ENCODE measurements around the gene FXYD5.

The FXYD5 gene

GRCh38 chr19:35132254-35132653, 22.3 kb upstream of the FXYD5 start:
- peaks cover 0 to 2% (median 0%) of the 10 kb centered on the region in 4 experiments for H3K4me1 ChIP-seq (ENCODE audit: control extremely low read depth in 1 of 4, control insufficient read depth in 4 of 4, insufficient read depth in 4 of 4, low read length in 3 of 4)
- DNase-seq: no peak
- no peak overlapping the region for H3K4me3 ChIP-seq (ENCODE audit: control insufficient read depth in 1 of 7, extremely low read depth in 1 of 7, insufficient read depth in 4 of 7, low read depth in 2 of 7, low read length in 6 of 7)
- POLR2A ChIA-PET: no interaction called here
- no peaks in the 10 kb centered on the region for H3K27me3 ChIP-seq (replicated peaks in 2 of 5; ENCODE audit: control insufficient read depth in 4 of 5, insufficient read depth in 5 of 5, low read length in 4 of 5)
- H3K36me3 ChIP-seq (ENCODE audit: control insufficient read depth in 4 of 4, insufficient read depth in 4 of 4, low read length in 3 of 4): no peaks in the 10 kb centered on the region
- CTCF ChIA-PET: interaction anchor here (1.0 kb wide), 1 partner anchor 13 kb away, joined by 3 read pairs; no protein-coding TSS in a partner anchor
- H3K9me3 ChIP-seq (ENCODE audit: control extremely low read depth in 1 of 5, control insufficient read depth in 4 of 5, insufficient read depth in 2 of 5, low read depth in 1 of 5, low read length in 4 of 5): no peaks in the 10 kb centered on the region
- H3K27ac ChIP-seq (ENCODE audit: insufficient read depth in 1 of 2, low read depth in 1 of 2, low read length in 2 of 2, poor library complexity in 1 of 2, severe bottlenecking in 2 of 2): no peak overlapping the region

- Histone ChIP-seq H3K27me3 (replicated peaks in 2 of 5; ENCODE audit: control insufficient read depth in 4 of 5, insufficient read depth in 5 of 5, low read length in 4 of 5) (no peaks in the 10 kb centered on the region), H3K36me3 (ENCODE audit: control insufficient read depth in 4 of 4, insufficient read depth in 4 of 4, low read length in 3 of 4) (no peaks in the 10 kb centered on the region), H3K4me1 (ENCODE audit: control extremely low read depth in 1 of 4, control insufficient read depth in 4 of 4, insufficient read depth in 4 of 4, low read length in 3 of 4) (peaks cover 0 to 2% (median under 1%) of the 10 kb centered on the region in 4 experiments), H3K4me3 (ENCODE audit: control insufficient read depth in 1 of 7, extremely low read depth in 1 of 7, insufficient read depth in 4 of 7, low read depth in 2 of 7, low read length in 6 of 7) (no peak overlapping the region), H3K9me3 (ENCODE audit: control extremely low read depth in 1 of 5, control insufficient read depth in 4 of 5, insufficient read depth in 2 of 5, low read depth in 1 of 5, low read length in 4 of 5) (no peaks in the 10 kb centered on the region), H3K27ac (ENCODE audit: insufficient read depth in 1 of 2, low read depth in 1 of 2, low read length in 2 of 2, poor library complexity in 1 of 2, severe bottlenecking in 2 of 2) (no peak overlapping the region)
- ChIA-PET POLR2A (no interaction called here), CTCF (interaction anchor here (1.0 to 5.7 kb wide), 5 partner anchors 11 to 89 kb away, joined by 3 to 54 read pairs (median 39); partner anchors contain the start of gene FXYD3)
- no peak for DNase-seq
- 99% methylated on average over 9 of the region's 11 CpGs for WGBS (ENCODE audit: insufficient coverage)
These were observed 20.7 kb upstream of the FXYD5 start for GRCh38 chr19:35133826-35134225.

- H3K36me3 ChIP-seq (ENCODE audit: control insufficient read depth in 4 of 4, insufficient read depth in 4 of 4, low read length in 3 of 4): no peaks in the 10 kb centered on the region
- no peak within 1 kb of the TSS for H3K4me3 ChIP-seq (ENCODE audit: control insufficient read depth in 1 of 7, extremely low read depth in 1 of 7, insufficient read depth in 4 of 7, low read depth in 2 of 7, low read length in 6 of 7)
- ChIA-PET CTCF (interaction anchor here (1.0 to 5.7 kb wide), 12 partner anchors 11 to 90 kb away, joined by 3 to 54 read pairs (median 10); partner anchors contain the start of gene FXYD3), POLR2A (interaction anchor here (0.6 kb wide), 1 partner anchor 109 kb away, joined by 4 read pairs; no protein-coding TSS in a partner anchor)
- H3K27ac ChIP-seq (ENCODE audit: insufficient read depth in 1 of 2, low read depth in 1 of 2, low read length in 2 of 2, poor library complexity in 1 of 2, severe bottlenecking in 2 of 2): no peak within 1 kb of the TSS
- H3K4me1 ChIP-seq (ENCODE audit: control extremely low read depth in 1 of 4, control insufficient read depth in 4 of 4, insufficient read depth in 4 of 4, low read length in 3 of 4): peaks cover 0 to 8% (median 1%) of the 10 kb centered on the region in 4 experiments
- 94% methylated on average over 13 of the region's 15 CpGs for WGBS (ENCODE audit: insufficient coverage)
- H3K9me3 ChIP-seq (ENCODE audit: control extremely low read depth in 1 of 5, control insufficient read depth in 4 of 5, insufficient read depth in 2 of 5, low read depth in 1 of 5, low read length in 4 of 5): no peaks in the 10 kb centered on the region
- no peaks in the 10 kb centered on the region for H3K27me3 ChIP-seq (replicated peaks in 2 of 5; ENCODE audit: control insufficient read depth in 4 of 5, insufficient read depth in 5 of 5, low read length in 4 of 5)
- DNase-seq: no peak
These were observed 19.8 kb upstream of the FXYD5 start, which contains the start of gene LGI4 for GRCh38 chr19:35134601-35135242. TSS of gene LGI4 (minus strand) at chr19:35135059. CDS start at chr19:35134680, 379 bp downstream.

GRCh38 chr19:35135389-35135909, 19.1 kb upstream of the FXYD5 start:
- no peaks in the 10 kb centered on the region for H3K9me3 ChIP-seq (ENCODE audit: control extremely low read depth in 1 of 5, control insufficient read depth in 4 of 5, insufficient read depth in 2 of 5, low read depth in 1 of 5, low read length in 4 of 5)
- no peak overlapping the region for H3K27ac ChIP-seq (ENCODE audit: insufficient read depth in 1 of 2, low read depth in 1 of 2, low read length in 2 of 2, poor library complexity in 1 of 2, severe bottlenecking in 2 of 2)
- H3K4me1 ChIP-seq (ENCODE audit: control extremely low read depth in 1 of 4, control insufficient read depth in 4 of 4, insufficient read depth in 4 of 4, low read length in 3 of 4): peaks cover 0 to 8% (median 1%) of the 10 kb centered on the region in 4 experiments
- no CpG with 5 or more reads among the region's 7 CpGs for WGBS (ENCODE audit: insufficient coverage)
- peak; percentile 75 to 87 (median 85) for DNase-seq
- H3K36me3 ChIP-seq (ENCODE audit: control insufficient read depth in 4 of 4, insufficient read depth in 4 of 4, low read length in 3 of 4): no peaks in the 10 kb centered on the region
- CTCF ChIA-PET: interaction anchor here (0.6 to 5.7 kb wide), 26 partner anchors 8 to 161 kb away, joined by 3 to 54 read pairs (median 6); partner anchors contain the start of gene FXYD3
- peaks cover 0 to under 1% (median 0%) of the 10 kb centered on the region in 5 experiments for H3K27me3 ChIP-seq (replicated peaks in 2 of 5; ENCODE audit: control insufficient read depth in 4 of 5, insufficient read depth in 5 of 5, low read length in 4 of 5)
- POLR2A ChIA-PET: interaction anchor here (1.3 kb wide), 1 partner anchor 11 kb away, joined by 6 read pairs; no protein-coding TSS in a partner anchor
- H3K4me3 ChIP-seq (ENCODE audit: control insufficient read depth in 1 of 7, extremely low read depth in 1 of 7, insufficient read depth in 4 of 7, low read depth in 2 of 7, low read length in 6 of 7): no peak overlapping the region

- no peaks in the 10 kb centered on the region for H3K9me3 ChIP-seq (ENCODE audit: control extremely low read depth in 1 of 5, control insufficient read depth in 4 of 5, insufficient read depth in 2 of 5, low read depth in 1 of 5, low read length in 4 of 5)
- 97% methylated on average over 10 of the region's 11 CpGs for WGBS (ENCODE audit: insufficient coverage)
- CTCF ChIA-PET: interaction anchor here (0.6 to 5.7 kb wide), 26 partner anchors 9 to 160 kb away, joined by 3 to 54 read pairs (median 6); partner anchors contain the start of gene FXYD3
- H3K36me3 ChIP-seq (ENCODE audit: control insufficient read depth in 4 of 4, insufficient read depth in 4 of 4, low read length in 3 of 4): no peaks in the 10 kb centered on the region
- no peak for DNase-seq
- peaks cover 0 to 11% (median 6%) of the 10 kb centered on the region in 4 experiments for H3K4me1 ChIP-seq (ENCODE audit: control extremely low read depth in 1 of 4, control insufficient read depth in 4 of 4, insufficient read depth in 4 of 4, low read length in 3 of 4)
- no peak overlapping the region for H3K27ac ChIP-seq (ENCODE audit: insufficient read depth in 1 of 2, low read depth in 1 of 2, low read length in 2 of 2, poor library complexity in 1 of 2, severe bottlenecking in 2 of 2)
- H3K27me3 ChIP-seq (replicated peaks in 2 of 5; ENCODE audit: control insufficient read depth in 4 of 5, insufficient read depth in 5 of 5, low read length in 4 of 5): peaks cover 0 to 3% (median 0%) of the 10 kb centered on the region in 5 experiments
- POLR2A ChIA-PET: interaction anchor here (1.3 kb wide), 1 partner anchor 12 kb away, joined by 6 read pairs; no protein-coding TSS in a partner anchor
- H3K4me3 ChIP-seq (ENCODE audit: control insufficient read depth in 1 of 7, extremely low read depth in 1 of 7, insufficient read depth in 4 of 7, low read depth in 2 of 7, low read length in 6 of 7): no peak overlapping the region
These were observed 18.3 kb upstream of the FXYD5 start for GRCh38 chr19:35136231-35136630.

- H3K4me1 ChIP-seq (ENCODE audit: control extremely low read depth in 1 of 4, control insufficient read depth in 4 of 4, insufficient read depth in 4 of 4, low read length in 3 of 4): peaks cover 0 to 20% (median 15%) of the 10 kb centered on the region in 4 experiments
- no peak overlapping the region for H3K27ac ChIP-seq (ENCODE audit: insufficient read depth in 1 of 2, low read depth in 1 of 2, low read length in 2 of 2, poor library complexity in 1 of 2, severe bottlenecking in 2 of 2)
- H3K9me3 ChIP-seq (ENCODE audit: control extremely low read depth in 1 of 5, control insufficient read depth in 4 of 5, insufficient read depth in 2 of 5, low read depth in 1 of 5, low read length in 4 of 5): no peaks in the 10 kb centered on the region
- WGBS (ENCODE audit: insufficient coverage): 68% methylated on average over 6 of the region's 9 CpGs
- no peak overlapping the region for H3K4me3 ChIP-seq (ENCODE audit: control insufficient read depth in 1 of 7, extremely low read depth in 1 of 7, insufficient read depth in 4 of 7, low read depth in 2 of 7, low read length in 6 of 7)
- H3K36me3 ChIP-seq (ENCODE audit: control insufficient read depth in 4 of 4, insufficient read depth in 4 of 4, low read length in 3 of 4): no peaks in the 10 kb centered on the region
- POLR2A ChIA-PET: no interaction called here
- CTCF ChIA-PET: interaction anchor here (1.0 to 5.7 kb wide), 17 partner anchors 9 to 124 kb away, joined by 3 to 54 read pairs (median 9); partner anchors contain the start of gene FXYD3
- H3K27me3 ChIP-seq (replicated peaks in 2 of 5; ENCODE audit: control insufficient read depth in 4 of 5, insufficient read depth in 5 of 5, low read length in 4 of 5): peaks cover 0 to 7% (median 6%) of the 10 kb centered on the region in 5 experiments
- no peak for DNase-seq
These were observed 17.4 kb upstream of the FXYD5 start for GRCh38 chr19:35136977-35137702.
